ENCODE results near the gene PORCN.
A peak's percentile ranks its signal among the peaks of the same experiment; 100 is the strongest.
"Not testable (repeated sequence)": the region's sequence is repeated elsewhere in the genome, so short reads cannot be mapped to it uniquely, and the experiment has no call there.

PORCN gene

GRCh38 chrX:48513670-48514069 lies 4.9 kb downstream of the PORCN start:
- no peak for DNase-seq

DNA sequence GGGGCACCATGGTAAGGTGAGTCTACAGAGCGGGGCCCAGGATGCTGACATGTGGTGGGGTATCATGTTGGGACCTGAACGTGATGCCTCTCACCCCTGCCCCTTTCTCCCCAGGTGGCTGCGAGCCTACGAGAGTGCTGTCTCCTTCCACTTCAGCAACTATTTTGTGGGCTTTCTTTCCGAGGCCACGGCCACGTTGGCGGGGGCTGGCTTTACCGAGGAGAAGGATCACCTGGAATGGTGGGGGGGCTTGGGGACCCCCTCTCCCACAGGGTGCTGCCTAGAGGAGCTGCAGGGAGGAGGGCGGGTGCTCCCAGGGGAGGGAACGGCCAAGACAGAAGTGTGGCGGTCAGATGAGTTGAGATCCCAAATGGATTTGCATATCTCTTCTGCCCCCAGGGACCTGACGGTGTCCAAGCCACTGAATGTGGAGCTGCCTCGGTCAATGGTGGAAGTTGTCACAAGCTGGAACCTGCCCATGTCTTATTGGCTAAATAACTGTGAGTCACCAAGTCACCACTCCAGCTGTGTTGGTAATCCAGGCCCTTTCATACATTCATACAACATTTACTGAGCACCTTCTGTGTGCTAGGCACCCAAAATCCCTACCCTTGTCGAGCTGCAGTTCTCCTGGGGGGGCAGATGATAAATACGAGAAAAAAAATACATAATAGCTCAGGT lies 5.5 kb downstream of the PORCN start:
- DNase-seq, result no peak

GRCh38 chrX:48514868-48515460 lies 6.2 kb downstream of the PORCN start:
- DNase-seq, result no peak

GRCh38 chrX:48515842-48516241 lies 7.0 kb downstream of the PORCN start:
- no peak for DNase-seq

- no peak for DNase-seq
These were observed 7.5 kb downstream of the PORCN start for GRCh38 chrX:48516285-48516684.

DNA sequence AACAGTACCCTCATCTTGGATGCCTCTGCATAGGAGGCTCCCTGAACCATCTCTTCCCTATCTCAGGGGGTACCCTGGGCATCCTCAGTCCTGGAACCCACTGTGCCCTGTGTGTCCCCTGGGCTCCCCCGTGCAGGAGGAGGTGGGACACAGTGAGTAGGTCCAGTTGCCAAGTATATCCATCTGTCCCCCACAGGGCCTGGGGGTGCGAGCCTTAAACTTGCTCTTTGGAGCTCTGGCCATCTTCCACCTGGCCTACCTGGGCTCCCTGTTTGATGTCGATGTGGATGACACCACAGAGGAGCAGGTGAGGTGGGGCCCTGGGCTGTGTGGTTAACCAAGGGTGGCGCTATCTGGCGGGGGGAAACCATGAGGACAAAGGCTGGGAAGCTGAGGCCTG lies 8.2 kb downstream of the PORCN start:
- no peak for DNase-seq

DNA sequence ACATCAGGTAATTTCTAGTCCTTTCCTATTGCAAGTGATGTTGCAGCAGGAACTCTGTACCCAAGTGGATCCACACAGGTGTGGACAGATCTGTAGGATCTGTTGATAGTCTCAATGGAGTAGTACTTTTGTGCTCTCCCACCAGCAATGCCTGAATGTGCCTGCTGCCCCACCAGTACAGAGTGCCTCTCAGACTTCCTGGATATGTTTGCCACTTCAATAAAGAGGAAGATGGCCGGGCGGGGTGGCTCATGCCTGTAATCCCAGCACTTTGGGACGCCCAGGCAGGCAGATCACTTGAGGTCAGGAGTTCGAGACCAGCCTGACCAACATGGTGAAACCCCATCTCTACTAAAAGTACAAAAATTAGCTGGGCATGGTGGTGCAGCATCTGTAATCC lies 10.7 kb downstream of the PORCN start:
- not testable (repeated sequence) for DNase-seq

DNA sequence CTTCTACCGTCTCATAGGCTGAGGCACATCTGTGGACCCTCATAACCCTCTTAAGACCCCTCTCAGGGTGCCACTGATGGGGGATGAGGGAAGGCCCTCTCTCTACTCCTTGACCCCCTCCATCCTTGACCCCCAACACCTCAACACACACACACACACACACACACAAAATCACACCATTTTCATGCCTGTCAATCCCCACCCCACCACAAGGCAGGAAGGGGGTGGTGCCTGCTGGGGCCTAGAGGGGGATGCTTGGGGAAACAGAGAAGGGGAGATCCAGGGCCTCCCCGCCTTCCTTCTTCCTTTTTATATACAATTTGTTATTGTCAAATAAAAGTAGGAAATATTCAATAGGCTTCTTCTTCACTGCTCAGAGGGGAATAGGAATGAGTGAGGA lies 11.7 kb downstream of the PORCN start:
- no peak for DNase-seq

- no peak for DNase-seq
These were observed 12.2 kb downstream of the PORCN start for GRCh38 chrX:48520976-48521352.

- DNase-seq, result peak; percentile 85
These were observed 12.8 kb downstream of the PORCN start, which contains the start of gene EBP for GRCh38 chrX:48521353-48522243. Gene EBP (plus strand): TSS chrX:48521808. CDS start chrX:48523772, 1,964 bp downstream.

GRCh38 chrX:48522291-48522690 lies 13.5 kb downstream of the PORCN start:
- no peak for DNase-seq

GRCh38 chrX:48523682-48524081 lies 14.9 kb downstream of the PORCN start:
- DNase-seq, result no peak

- not testable (repeated sequence) for DNase-seq
These were observed 17.1 kb downstream of the PORCN start for GRCh38 chrX:48525853-48526252.

DNA sequence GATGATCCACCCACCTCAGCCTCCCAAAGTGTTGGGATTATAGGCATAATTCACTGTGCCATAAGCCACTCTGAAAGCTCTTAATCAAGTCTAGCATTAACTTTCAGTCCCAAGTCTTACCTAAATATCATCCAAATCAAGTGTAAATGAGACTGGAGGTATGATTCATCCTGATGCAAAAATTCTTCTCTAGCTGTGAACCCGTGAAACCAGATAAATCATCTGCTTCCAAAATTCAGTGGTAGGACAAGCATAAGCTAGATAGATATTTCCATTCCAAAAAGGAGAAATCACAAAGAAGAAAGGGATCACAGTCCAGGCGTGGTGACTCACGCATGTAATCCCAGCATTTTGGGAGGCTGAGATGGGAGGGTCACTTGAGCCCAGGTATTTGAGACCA lies 21.9 kb downstream of the PORCN start:
- DNase-seq, result no peak

DNA sequence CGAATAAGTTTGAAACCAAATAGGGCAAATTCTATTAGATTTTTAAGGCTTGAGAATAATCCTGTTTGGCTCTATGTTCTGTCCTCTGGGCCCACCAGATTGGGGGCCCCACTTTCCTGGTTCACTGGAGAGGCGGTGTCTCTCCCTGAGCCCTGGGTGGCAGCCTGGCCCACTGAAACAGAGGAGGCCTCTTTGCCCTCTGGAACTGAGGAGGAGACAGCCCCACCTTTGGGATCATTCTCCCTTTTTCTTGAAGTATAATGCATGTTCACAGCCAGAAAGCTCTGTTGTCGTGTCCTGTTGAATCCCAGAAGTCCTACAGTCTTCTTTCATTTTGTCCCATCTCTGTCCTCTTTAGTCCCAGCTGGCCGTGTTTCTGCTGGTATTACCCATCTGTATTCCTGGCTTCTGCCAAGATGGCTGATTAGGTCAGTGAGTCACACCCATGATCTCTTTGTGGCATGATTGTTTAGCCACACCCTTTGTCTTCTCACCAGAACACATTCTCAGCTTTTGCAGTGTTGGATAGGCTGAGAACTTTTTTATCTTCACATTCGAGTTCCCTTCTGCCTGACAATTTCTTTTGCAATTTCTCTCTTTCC lies 22.7 kb downstream of the PORCN start:
- DNase-seq, result peak; percentile 80

DNA sequence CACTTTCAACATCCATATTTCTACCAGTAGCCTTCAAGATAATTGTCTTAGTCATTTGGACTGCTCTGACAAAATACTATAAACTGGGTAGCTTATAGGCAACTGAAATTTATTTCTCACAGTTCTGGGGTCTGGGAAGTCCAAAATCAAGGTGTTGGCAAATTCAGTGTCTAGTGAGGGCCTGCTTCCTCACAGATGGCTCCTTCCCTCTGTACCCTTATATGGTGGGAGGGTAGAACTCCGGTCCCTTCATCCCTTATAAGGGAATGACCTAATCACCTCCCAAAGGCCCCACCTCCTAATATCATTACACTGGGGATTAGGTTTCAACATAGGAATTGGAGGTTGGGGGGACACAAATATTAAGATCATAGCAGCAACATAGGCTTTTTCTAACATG lies 23.4 kb downstream of the PORCN start:
- DNase-seq, result no peak

- DNase-seq, result no peak
These were observed 24.4 kb downstream of the PORCN start for GRCh38 chrX:48533165-48533564.

DNA sequence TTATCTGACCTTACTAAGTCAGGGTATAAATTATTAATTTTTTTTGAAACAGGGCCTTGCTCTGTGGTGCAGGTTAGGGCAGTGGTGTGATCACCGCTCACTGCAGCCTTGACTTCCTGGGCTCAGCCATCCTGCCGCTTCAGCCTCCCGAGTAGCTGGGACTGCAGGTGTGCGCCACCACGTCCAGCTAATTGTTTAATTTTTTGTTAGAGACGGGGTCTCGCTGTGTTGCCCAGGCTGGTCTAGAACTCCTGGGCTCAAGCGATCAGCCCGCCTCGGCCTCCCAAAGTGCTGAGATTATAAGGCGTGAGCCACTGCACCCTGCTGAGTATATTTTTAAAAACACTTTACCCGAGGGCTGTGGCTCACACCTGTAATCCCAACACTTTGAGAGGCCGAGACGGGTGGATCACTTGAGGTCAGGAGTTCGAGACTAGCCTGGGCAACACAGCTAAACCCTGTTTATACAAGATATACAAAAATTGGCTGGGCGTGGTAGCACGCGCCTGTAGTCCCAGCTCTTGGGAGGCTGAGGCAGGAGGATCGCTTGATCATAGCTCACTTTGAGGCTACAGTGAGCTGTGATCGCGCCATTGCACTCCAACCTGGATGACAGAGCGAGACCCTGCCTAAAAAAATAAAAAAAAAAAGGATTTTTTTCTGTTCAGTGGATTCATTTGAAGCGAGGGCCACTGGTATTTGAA lies 30.0 kb downstream of the PORCN start:
- DNase-seq, result no peak

GRCh38 chrX:48539345-48540027 lies 30.7 kb downstream of the PORCN start, which contains the start of gene TBC1D25:
Gene TBC1D25 (plus strand): TSS chrX:48539714. CDS start chrX:48539798, 84 bp downstream.
- peak; percentile 96 for DNase-seq

- DNase-seq, result peak; percentile 34
These were observed 31.2 kb downstream of the PORCN start for GRCh38 chrX:48540028-48540375.

DNA sequence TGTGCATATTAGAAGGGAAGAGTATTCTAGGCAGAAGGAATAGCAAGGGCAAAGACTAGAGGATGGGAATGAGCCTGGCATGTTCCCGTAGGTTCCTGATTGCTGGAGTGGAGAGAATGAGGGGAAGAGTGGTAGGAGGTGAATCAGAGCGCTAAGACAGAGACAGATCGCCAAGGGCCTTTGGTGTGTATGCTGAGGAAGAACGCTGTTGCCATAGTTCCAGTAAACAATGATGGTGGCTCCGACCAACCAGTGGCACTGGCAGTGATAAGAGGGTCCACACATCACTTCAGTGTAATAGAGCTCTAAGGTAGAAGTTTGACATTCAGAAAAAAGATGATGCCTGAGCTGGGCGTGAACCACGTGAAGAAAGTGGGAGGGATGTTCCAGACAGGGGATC lies 31.7 kb downstream of the PORCN start:
- no peak for DNase-seq
